Ishikawa (cell line): ENCODE results near the gene VAV3.
A peak's percentile ranks its signal among the peaks of the same experiment; 100 is the strongest.

Source experiments
- CEBPB ChIP-seq: IDR thresholded peaks from 2 replicates; pipeline ENCODE4 v1.6.1; 2012
- CREB1 ChIP-seq: IDR thresholded peaks from 2 replicates; pipeline ENCODE4 v1.6.1; 2012; ENCODE audit warnings: low read depth
- EGR1 ChIP-seq: IDR thresholded peaks from 2 replicates; pipeline ENCODE4 v1.6.1; 2012
- EP300 ChIP-seq: IDR thresholded peaks from 2 replicates; pipeline ENCODE4 v1.6.1; 2012; ENCODE audit warnings: borderline replicate concordance
- FOXM1 ChIP-seq: IDR thresholded peaks from 2 replicates; pipeline ENCODE4 v1.6.1; 2012; ENCODE audit warnings: low read depth, borderline replicate concordance
- NFIC ChIP-seq: IDR thresholded peaks from 2 replicates; pipeline ENCODE4 v1.6.1; 2012
- RAD21 ChIP-seq: IDR thresholded peaks from 2 replicates; pipeline ENCODE4 v1.6.1; 2012; ENCODE audit warnings: low read depth
- TAF1 ChIP-seq: IDR thresholded peaks from 2 replicates; pipeline ENCODE4 v1.6.1; 2012; ENCODE audit warnings: low read depth, mild to moderate bottlenecking
- TCF12 ChIP-seq: IDR thresholded peaks from 2 replicates; pipeline ENCODE4 v1.6.1; 2012; ENCODE audit warnings: low read depth
- TEAD4 ChIP-seq: IDR thresholded peaks from 2 replicates; pipeline ENCODE4 v1.6.1; 2012
- YY1 ChIP-seq: IDR thresholded peaks from 2 replicates; pipeline ENCODE4 v1.6.1; 2012; ENCODE audit warnings: low read depth
- ZBTB7A ChIP-seq: IDR thresholded peaks from 2 replicates; pipeline ENCODE4 v1.6.1; 2012; ENCODE audit warnings: low read depth
- TF ChIP-seq, protein P1 (sequence below): IDR thresholded peaks from 2 replicates; pipeline ENCODE4 v1.6.1; 2012
- TF ChIP-seq, protein P2 (sequence below): IDR thresholded peaks from 2 replicates; pipeline ENCODE4 v1.6.1; 2012
- TF ChIP-seq, protein P3 (sequence below): IDR thresholded peaks from 2 replicates; pipeline ENCODE4 v1.6.1; 2012; ENCODE audit warnings: low read depth, mild to moderate bottlenecking

The VAV3 gene

DNA sequence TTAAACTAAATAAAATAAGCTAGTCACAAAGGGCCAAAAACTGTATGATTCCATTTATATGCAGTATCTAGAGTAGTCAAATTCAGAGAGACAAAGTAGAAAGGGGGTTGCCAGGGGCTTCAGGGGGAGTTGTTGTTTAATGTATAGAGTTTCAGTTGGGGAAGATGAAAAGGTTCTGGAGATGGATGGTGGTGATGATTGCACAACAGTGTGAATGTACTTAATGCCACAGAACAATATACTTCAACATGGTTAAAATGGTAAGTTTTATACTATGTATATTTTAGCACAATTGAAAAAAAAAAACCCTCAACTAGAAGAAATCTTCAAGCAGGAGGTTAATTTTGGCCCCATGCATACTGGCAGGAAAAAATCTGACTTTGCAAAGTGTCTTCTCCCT lies 24.3 kb downstream of the VAV3 start:
- TF ChIP-seq YY1 (no peak), FOXM1 (no peak), TEAD4 (no peak), EGR1 (no peak), CEBPB (no peak), TCF12 (no peak), ZBTB7A (no peak), RAD21 (no peak), TAF1 (no peak), CREB1 (no peak), NFIC (no peak), EP300 (no peak)
- TF ChIP-seq, protein P1, sequence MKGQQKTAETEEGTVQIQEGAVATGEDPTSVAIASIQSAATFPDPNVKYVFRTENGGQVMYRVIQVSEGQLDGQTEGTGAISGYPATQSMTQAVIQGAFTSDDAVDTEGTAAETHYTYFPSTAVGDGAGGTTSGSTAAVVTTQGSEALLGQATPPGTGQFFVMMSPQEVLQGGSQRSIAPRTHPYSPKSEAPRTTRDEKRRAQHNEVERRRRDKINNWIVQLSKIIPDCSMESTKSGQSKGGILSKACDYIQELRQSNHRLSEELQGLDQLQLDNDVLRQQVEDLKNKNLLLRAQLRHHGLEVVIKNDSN = no peak
- TF ChIP-seq, protein P2, sequence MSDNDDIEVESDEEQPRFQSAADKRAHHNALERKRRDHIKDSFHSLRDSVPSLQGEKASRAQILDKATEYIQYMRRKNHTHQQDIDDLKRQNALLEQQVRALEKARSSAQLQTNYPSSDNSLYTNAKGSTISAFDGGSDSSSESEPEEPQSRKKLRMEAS = no peak
- TF ChIP-seq, protein P3, sequence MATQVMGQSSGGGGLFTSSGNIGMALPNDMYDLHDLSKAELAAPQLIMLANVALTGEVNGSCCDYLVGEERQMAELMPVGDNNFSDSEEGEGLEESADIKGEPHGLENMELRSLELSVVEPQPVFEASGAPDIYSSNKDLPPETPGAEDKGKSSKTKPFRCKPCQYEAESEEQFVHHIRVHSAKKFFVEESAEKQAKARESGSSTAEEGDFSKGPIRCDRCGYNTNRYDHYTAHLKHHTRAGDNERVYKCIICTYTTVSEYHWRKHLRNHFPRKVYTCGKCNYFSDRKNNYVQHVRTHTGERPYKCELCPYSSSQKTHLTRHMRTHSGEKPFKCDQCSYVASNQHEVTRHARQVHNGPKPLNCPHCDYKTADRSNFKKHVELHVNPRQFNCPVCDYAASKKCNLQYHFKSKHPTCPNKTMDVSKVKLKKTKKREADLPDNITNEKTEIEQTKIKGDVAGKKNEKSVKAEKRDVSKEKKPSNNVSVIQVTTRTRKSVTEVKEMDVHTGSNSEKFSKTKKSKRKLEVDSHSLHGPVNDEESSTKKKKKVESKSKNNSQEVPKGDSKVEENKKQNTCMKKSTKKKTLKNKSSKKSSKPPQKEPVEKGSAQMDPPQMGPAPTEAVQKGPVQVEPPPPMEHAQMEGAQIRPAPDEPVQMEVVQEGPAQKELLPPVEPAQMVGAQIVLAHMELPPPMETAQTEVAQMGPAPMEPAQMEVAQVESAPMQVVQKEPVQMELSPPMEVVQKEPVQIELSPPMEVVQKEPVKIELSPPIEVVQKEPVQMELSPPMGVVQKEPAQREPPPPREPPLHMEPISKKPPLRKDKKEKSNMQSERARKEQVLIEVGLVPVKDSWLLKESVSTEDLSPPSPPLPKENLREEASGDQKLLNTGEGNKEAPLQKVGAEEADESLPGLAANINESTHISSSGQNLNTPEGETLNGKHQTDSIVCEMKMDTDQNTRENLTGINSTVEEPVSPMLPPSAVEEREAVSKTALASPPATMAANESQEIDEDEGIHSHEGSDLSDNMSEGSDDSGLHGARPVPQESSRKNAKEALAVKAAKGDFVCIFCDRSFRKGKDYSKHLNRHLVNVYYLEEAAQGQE = no peak

DNA sequence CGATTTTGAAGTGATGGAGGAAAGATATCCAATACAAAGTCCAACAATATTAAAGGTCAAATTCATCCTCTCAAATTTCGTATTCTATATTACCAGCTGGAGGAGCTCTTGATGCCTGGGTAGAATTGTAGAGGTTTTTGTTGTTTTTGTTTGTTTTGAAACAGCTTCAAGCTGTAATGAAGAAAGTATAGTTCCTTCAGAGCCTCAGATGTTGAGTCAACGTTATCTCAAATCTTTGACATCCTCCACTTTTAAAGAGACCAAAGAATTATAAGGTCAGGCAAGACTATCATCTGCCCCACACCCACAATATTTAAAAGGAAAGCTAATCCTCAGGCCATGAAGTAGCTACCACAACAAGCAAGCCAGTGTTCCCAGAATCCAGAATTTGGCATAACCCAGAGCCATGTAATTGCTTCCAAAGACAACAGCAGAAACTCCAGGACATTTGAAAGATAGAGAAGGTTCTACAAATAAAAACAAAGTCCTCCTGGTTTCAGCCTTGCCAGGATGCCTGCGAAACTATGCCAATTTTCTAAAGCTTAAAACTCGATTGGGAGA lies 24.9 kb downstream of the VAV3 start:
- TF ChIP-seq, protein P1 = no peak
- TF ChIP-seq CEBPB (no peak), RAD21 (no peak), YY1 (no peak)

DNA sequence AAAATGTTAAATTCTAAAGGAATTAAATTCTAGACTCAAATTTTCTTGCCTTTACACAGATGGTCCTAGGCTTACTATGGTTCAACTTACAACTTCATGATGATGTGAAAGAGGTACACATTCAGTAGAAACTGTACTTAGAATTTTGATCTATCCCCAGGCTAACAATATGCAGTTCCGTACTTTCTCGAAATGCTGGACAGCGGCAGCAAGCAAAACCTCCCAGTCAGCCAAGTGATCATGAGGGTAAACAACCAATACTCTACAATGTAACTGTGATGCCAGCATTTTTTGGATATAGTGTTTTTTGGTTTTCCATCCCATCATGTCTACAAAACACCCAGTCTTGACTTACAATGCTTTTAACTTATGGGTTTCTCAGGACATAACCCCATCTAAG lies 25.7 kb downstream of the VAV3 start:
- no peak for TF ChIP-seq TCF12
- TF ChIP-seq, protein P3 = peak; percentile 77
- TF ChIP-seq EP300 = no peak
- TF ChIP-seq TEAD4 = no peak

DNA sequence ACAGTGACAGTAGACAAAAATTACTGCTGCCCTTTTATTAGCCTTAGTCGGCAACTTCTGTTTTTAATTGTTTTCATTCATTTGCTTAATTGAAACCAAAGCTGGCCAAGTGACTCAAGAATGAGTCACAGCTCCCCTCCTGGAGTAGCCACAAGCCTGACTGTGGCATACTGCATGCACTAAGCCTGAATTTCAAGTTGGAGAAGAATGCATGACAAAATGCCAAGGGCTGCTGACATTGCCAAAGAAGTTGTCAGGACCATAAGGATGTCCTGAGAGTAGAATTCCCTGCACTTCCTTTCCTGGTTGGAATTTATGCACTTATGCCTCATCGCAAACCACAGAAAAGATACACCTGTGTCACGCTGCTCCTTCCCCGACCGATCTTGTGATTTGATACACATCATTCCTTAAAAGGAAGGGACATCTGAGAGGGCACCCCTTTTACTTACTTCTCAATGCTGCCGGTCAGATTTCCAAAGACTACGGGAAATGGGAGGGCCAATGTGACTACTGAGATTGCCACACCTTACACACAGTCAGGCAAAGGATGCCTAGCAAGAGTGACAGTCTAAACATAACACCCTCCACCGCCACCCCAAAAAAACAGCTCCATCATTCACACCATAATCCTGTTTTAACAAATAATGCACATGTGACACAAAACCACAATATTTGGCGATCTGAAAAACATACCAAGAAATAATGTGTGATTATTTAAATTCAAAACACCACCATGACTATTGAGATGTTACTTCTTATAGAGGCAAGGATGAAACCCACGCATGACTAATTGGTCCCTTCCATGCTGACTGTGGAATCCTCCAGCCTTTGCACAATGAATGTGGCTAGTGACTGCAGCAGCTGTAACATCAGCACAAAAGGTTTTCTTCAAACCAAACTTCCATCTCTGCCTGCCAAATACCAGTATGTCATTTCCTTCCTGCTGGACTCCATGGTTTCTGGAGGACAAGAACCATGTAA lies 28.2 kb downstream of the VAV3 start:
- TF ChIP-seq NFIC (peak; percentile 97), YY1 (no peak), FOXM1 (no peak; the same call in 1 of the 2 replicates), TAF1 (no peak), TCF12 (peak; percentile 89), ZBTB7A (no peak), CEBPB (peak; percentile 55; the same call in 1 of the 2 replicates), EP300 (peak; percentile 73; the same call in 1 of the 2 replicates), CREB1 (no peak), TEAD4 (peak; percentile 96), RAD21 (0 out of 2 replicates have a peak, but pooled peaks have one; percentile 4)
- TF ChIP-seq, protein P1 = no peak
- TF ChIP-seq, protein P3 = no peak
- TF ChIP-seq, protein P2 = no peak; the same call in 1 of the 2 replicates
